ENCODE results near the gene OR8J3. TPM values are rescaled to one million over a fixed set of nuclear protein-coding genes. Genes with fewer than 3 reads are reported as not detected.

The OR8J3 gene

DNA sequence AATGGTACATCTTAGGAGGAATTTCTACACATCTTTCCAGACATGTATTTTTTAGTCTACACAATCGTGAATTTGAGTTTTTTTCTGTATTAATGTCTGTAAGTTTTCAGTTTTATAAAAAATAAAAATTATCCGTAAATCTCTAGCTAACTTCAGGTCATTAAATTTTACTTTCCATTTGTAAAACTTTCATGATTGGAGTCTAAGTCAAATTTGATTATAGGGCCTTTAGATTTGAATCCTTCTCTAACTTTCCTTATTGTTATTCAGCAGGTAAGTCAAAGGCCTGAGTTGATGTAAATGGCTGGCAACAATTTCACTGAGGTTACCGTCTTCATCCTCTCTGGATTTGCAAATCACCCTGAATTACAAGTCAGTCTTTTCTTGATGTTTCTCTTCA is 47.0 kb downstream of the OR8J3 start, which contains the start of gene OR8I2:
OR8I2 (plus strand) TSS at position 301 of the 400 bp plus-strand sequence; CDS start at position 301, 0 bp downstream.
- Histone ChIP-seq H3K9ac (ENCODE audit: low read depth, low read length) (no peak within 1 kb of the TSS), H3K36me3 (ENCODE audit: insufficient read depth, low read length) (no peaks in the 10 kb centered on the region), H3K4me1 (ENCODE audit: control insufficient read depth, insufficient read depth, low read length) (no peaks in the 10 kb centered on the region), H3K27me3 (ENCODE audit: control insufficient read depth, insufficient read depth, low read length) (no peaks in the 10 kb centered on the region), H3K9me3 (replicated peaks; ENCODE audit: low read length) (no peaks in the 10 kb centered on the region), H3K4me3 (ENCODE audit: low read length) (no peak within 1 kb of the TSS), H3K4me2 (ENCODE audit: low read length) (no peak within 1 kb of the TSS)

DNA sequence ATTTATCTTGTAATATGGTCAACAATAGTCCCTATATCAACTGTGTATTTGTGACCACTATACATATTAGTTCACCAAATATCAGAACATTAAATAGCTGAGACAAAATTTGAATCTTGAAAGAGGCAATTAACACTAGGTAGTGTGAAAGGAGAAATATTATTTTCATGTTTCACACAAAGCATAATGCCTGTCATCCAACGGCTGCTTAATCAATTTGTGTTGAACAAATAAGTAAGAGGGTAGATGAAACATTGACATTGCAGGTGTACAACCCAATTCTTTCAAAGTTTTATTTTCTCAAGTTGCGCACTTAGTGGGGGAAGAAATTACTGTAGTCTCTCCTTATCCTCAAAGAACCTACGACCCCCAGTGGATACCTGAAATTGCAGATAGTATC is 50.3 kb downstream of the OR8J3 start:
- Histone ChIP-seq H3K36me3 (ENCODE audit: insufficient read depth, low read length) (no peaks in the 10 kb centered on the region), H3K4me3 (ENCODE audit: low read length) (no peak overlapping the region), H3K9ac (ENCODE audit: low read depth, low read length) (no peak overlapping the region), H3K27me3 (ENCODE audit: control insufficient read depth, insufficient read depth, low read length) (no peaks in the 10 kb centered on the region), H3K4me1 (ENCODE audit: control insufficient read depth, insufficient read depth, low read length) (no peaks in the 10 kb centered on the region), H3K9me3 (replicated peaks; ENCODE audit: low read length) (no peaks in the 10 kb centered on the region), H3K4me2 (ENCODE audit: low read length) (no peak overlapping the region)

Small RNAs within 50 kb of the gene (small RNA-seq; reads per million reads assigned to genes)
- gene OR8I4P = not detected
